DMS114 treated with DMSO at 0.1 percent for 48 hours (cell line): Measurements from ENCODE around the gene ERAS.
"Not testable (repeated sequence)": the region's sequence is repeated elsewhere in the genome, so short reads cannot be mapped to it uniquely, and the experiment has no call there.

Experiments
- DNase-seq: peaks from one replicate; lab custom pipeline; 2025; ENCODE audit not compliant: unreplicated experiment; lab: John Stamatoyannopoulos, UW

The ERAS gene

GRCh38 chrX:48831136-48831908 lies 5.0 kb downstream of the ERAS start:
- DNase-seq, result no peak

DNA sequence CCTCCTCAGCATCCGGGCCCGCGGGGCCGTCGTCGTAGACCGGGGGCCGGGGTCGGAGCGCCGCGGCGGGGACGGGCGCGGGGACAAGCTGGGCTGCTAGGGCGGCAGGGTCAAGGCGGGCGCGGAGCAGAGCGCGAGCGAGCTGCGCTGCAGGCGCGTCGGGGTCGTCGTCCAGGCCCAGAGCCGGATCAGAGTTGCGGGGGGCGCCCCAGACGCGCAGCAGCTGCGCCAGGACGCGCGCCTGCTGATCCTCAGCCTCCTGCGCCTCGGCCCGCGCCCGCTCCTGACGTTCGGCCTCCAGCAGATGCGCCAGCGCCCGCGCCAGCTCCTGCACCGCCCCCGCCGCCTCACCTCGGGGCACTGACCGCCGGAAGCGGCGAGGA lies 5.6 kb downstream of the ERAS start:
- DNase-seq, result no peak

GRCh38 chrX:48833542-48834138 lies 7.3 kb downstream of the ERAS start:
- no peak for DNase-seq

DNA sequence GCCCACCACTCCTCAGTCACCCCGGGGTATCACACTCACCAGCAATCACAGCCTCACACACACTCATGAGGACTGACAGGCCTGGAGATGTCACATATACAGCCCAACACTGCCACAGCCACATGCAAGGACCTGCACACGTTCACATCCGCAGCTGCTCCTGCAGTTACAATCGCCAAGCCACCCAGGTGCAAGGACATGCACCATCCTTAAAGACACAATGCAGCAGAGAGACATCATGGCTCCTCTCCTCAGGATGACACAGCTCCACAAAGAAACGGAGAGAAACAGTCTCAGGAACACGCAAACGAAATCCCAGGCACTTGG lies 8.0 kb downstream of the ERAS start:
- DNase-seq, result no peak

- DNase-seq, result peak; percentile 20
Measured at GRCh38 chrX:48835524-48836329, 9.4 kb downstream of the ERAS start, which contains the start of gene PCSK1N. PCSK1N (minus strand) TSS chrX:48835610; CDS start chrX:48835532, 78 bp downstream.

GRCh38 chrX:48839686-48840085 lies 13.4 kb downstream of the ERAS start:
- no peak for DNase-seq

GRCh38 chrX:48848847-48849246 lies 22.5 kb downstream of the ERAS start:
- no peak for DNase-seq

GRCh38 chrX:48852857-48853256 lies 26.5 kb downstream of the ERAS start:
- DNase-seq, result no peak

GRCh38 chrX:48853494-48853893 lies 27.2 kb downstream of the ERAS start:
- not testable (repeated sequence) for DNase-seq

- DNase-seq, result not testable (repeated sequence)
Measured at GRCh38 chrX:48854121-48854804, 27.9 kb downstream of the ERAS start.

- peak; percentile 41 for DNase-seq
Measured at GRCh38 chrX:48854898-48855297, 28.6 kb downstream of the ERAS start.

- no peak for DNase-seq
Measured at GRCh38 chrX:48864210-48864609, 37.9 kb downstream of the ERAS start.

DNA sequence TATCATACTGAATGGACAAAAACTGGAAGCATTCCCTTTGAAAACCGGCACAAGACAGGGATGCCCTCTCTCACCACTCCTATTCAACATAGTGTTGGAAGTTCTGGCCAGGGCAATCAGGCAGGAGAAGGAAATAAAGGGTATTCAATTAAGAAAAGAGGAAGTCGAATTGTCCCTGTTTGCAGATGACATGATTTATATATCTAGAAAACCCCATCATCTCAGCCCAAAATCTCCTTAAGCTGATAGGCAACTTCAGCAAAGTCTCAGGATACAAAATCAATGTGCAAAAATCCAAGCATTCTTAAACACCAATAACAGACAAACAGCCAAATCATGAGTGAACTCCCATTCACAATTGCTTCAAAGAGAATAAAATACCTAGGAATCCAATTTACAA lies 45.7 kb downstream of the ERAS start:
- not testable (repeated sequence) for DNase-seq

- not testable (repeated sequence) for DNase-seq
Measured at GRCh38 chrX:48876944-48877343, 50.6 kb downstream of the ERAS start.
